Stimulated activated memory B cell treated with anti-CD40 and anti-IgM and Interleukin-4, amounts not matched to agents 10 μg/mL and 1 μg/mL and 100 μg/mL, for 72 hours (primary cell): ENCODE measurements around the gene APLP1.
A peak's percentile ranks its signal among the peaks of the same experiment; 100 is the strongest.
"Not testable (repeated sequence)": the region's sequence is repeated elsewhere in the genome, so short reads cannot be mapped to it uniquely, and the experiment has no call there.

Experiments used
- ATAC-seq: fragments of 150-1000 bp; cut with Tn5 transposase; 2 replicates; pipeline ENCODE4 v1.10.0; 2021
- H3K27ac Mint-ChIP-seq: one replicate; pipeline ENCODE4 v1.8.0; 2022; ENCODE audit warnings: mild to moderate bottlenecking, mixed read lengths
- H3K27me3 Mint-ChIP-seq: one replicate; pipeline ENCODE4 v1.8.0; 2022; ENCODE audit warnings: mixed read lengths
- H3K36me3 Mint-ChIP-seq: one replicate; pipeline ENCODE4 v1.8.0; 2022; ENCODE audit warnings: mixed read lengths
- H3K4me1 Mint-ChIP-seq: one replicate; pipeline ENCODE4 v1.8.0; 2022; ENCODE audit warnings: mixed read lengths
- H3K4me3 Mint-ChIP-seq: one replicate; pipeline ENCODE4 v1.8.0; 2022; ENCODE audit warnings: mild to moderate bottlenecking, moderate library complexity, mixed read lengths
- H3K9me3 Mint-ChIP-seq: one replicate; pipeline ENCODE4 v1.8.0; 2022; ENCODE audit warnings: mixed read lengths

The APLP1 gene

GRCh38 chr19:35862528-35862927 is 5.8 kb upstream of the APLP1 start:
- Mint-ChIP-seq H3K36me3 (no peaks in the 10 kb centered on the region), H3K27me3 (peaks cover 94% of the 10 kb centered on the region), H3K9me3 (no peaks in the 10 kb centered on the region), H3K4me1 (peaks cover 11% of the 10 kb centered on the region), H3K27ac (no peak overlapping the region), H3K4me3 (no peak overlapping the region)
- ATAC-seq = no peak

- H3K36me3 Mint-ChIP-seq = no peaks in the 10 kb centered on the region
- H3K27me3 Mint-ChIP-seq = peaks cover 95% of the 10 kb centered on the region
- no peak for ATAC-seq
- no peaks in the 10 kb centered on the region for H3K9me3 Mint-ChIP-seq
- H3K4me1 Mint-ChIP-seq = peaks cover 11% of the 10 kb centered on the region
- no peak overlapping the region for H3K4me3 Mint-ChIP-seq
- no peak overlapping the region for H3K27ac Mint-ChIP-seq
Observed at GRCh38 chr19:35863018-35863417, 5.4 kb upstream of the APLP1 start.

GRCh38 chr19:35868823-35869326 is 501 bp downstream of the APLP1 start:
- H3K36me3 Mint-ChIP-seq = peaks cover 7% of the 10 kb centered on the region
- H3K4me3 Mint-ChIP-seq = peak overlapping the region; percentile 50
- H3K27me3 Mint-ChIP-seq = peaks cover 87% of the 10 kb centered on the region
- ATAC-seq = no peak
- H3K27ac Mint-ChIP-seq = no peak overlapping the region
- H3K4me1 Mint-ChIP-seq = peaks cover 19% of the 10 kb centered on the region
- peaks cover 5% of the 10 kb centered on the region for H3K9me3 Mint-ChIP-seq

GRCh38 chr19:35869327-35870123 is 1.2 kb downstream of the APLP1 start:
- Mint-ChIP-seq H3K9me3 (peaks cover 5% of the 10 kb centered on the region), H3K36me3 (peaks cover 7% of the 10 kb centered on the region), H3K4me1 (peaks cover 19% of the 10 kb centered on the region), H3K27ac (no peak overlapping the region), H3K27me3 (peaks cover 87% of the 10 kb centered on the region), H3K4me3 (peak overlapping the region; percentile 67)
- peak; percentile 79 for ATAC-seq

- H3K36me3 Mint-ChIP-seq, H3K27ac Mint-ChIP-seq, H3K9me3 Mint-ChIP-seq, ATAC-seq: not testable (repeated sequence)
- H3K4me3 Mint-ChIP-seq = peak overlapping the region; percentile 67
- peaks cover 87% of the 10 kb centered on the region for H3K27me3 Mint-ChIP-seq
- H3K4me1 Mint-ChIP-seq = peaks cover 19% of the 10 kb centered on the region
Observed at GRCh38 chr19:35870124-35870736, 1.9 kb downstream of the APLP1 start.

DNA sequence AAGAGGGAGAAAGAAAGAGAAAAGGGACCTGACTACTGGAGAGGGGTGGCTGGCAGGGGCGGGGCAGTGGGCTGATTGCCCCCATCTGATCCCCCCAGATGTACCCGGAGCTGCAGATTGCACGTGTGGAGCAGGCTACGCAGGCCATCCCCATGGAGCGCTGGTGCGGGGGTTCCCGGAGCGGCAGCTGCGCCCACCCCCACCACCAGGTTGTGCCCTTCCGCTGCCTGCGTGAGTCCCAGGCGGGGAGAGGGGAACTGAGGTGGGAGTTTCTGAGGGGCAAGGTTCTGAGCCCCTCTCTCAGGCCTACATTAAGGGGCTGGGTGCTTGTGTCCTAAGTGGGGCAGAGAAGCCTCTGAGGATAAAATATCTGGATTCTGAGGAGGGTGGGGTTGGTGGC is 2.4 kb downstream of the APLP1 start:
- no peak for ATAC-seq
- Mint-ChIP-seq H3K27ac (no peak overlapping the region), H3K9me3 (peaks cover 5% of the 10 kb centered on the region), H3K4me3 (no peak overlapping the region), H3K27me3 (peaks cover 85% of the 10 kb centered on the region), H3K4me1 (peaks cover 19% of the 10 kb centered on the region), H3K36me3 (peaks cover 7% of the 10 kb centered on the region)

- peaks cover 19% of the 10 kb centered on the region for H3K4me1 Mint-ChIP-seq
- peaks cover 7% of the 10 kb centered on the region for H3K36me3 Mint-ChIP-seq
- ATAC-seq = no peak
- H3K27me3 Mint-ChIP-seq = peaks cover 85% of the 10 kb centered on the region
- H3K9me3 Mint-ChIP-seq = peaks cover 5% of the 10 kb centered on the region
- no peak overlapping the region for H3K27ac Mint-ChIP-seq
- H3K4me3 Mint-ChIP-seq = no peak overlapping the region
Observed at GRCh38 chr19:35871611-35872010, 3.2 kb downstream of the APLP1 start.

DNA sequence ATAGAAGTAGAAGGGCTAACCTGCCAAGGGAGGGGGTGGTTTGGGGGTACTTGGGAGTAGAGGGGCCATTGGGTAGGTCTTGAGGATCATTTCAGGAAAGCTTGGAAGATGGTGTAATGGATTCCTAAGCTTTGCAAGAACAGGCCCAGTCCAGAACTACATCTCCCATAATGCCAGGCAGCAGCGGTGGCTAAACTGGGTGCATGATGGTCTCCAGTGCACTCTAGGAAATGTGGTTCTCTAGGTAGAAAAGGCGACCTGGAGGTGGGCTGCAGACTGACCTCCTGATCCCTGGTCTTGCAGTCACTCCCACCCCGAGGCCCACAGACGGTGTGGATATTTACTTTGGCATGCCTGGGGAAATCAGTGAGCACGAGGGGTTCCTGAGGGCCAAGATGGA is 3.8 kb downstream of the APLP1 start:
- H3K36me3 Mint-ChIP-seq = peaks cover 7% of the 10 kb centered on the region
- H3K27ac Mint-ChIP-seq = no peak overlapping the region
- ATAC-seq = no peak
- H3K9me3 Mint-ChIP-seq = peaks cover 5% of the 10 kb centered on the region
- H3K4me1 Mint-ChIP-seq = peaks cover 19% of the 10 kb centered on the region
- no peak overlapping the region for H3K4me3 Mint-ChIP-seq
- peaks cover 83% of the 10 kb centered on the region for H3K27me3 Mint-ChIP-seq

GRCh38 chr19:35874392-35874930 is 6.1 kb downstream of the APLP1 start:
- Mint-ChIP-seq H3K27me3 (peaks cover 90% of the 10 kb centered on the region), H3K27ac (no peak overlapping the region), H3K4me1 (peaks cover 13% of the 10 kb centered on the region), H3K9me3 (peaks cover 5% of the 10 kb centered on the region), H3K4me3 (no peak overlapping the region), H3K36me3 (peaks cover 7% of the 10 kb centered on the region)
- no peak for ATAC-seq

- Mint-ChIP-seq H3K4me3 (no peak overlapping the region), H3K36me3 (no peaks in the 10 kb centered on the region), H3K9me3 (no peaks in the 10 kb centered on the region), H3K27me3 (peaks cover 60% of the 10 kb centered on the region), H3K27ac (no peak overlapping the region), H3K4me1 (peaks cover 24% of the 10 kb centered on the region)
- no peak for ATAC-seq
Observed at GRCh38 chr19:35879068-35879467, 10.7 kb downstream of the APLP1 start.

DNA sequence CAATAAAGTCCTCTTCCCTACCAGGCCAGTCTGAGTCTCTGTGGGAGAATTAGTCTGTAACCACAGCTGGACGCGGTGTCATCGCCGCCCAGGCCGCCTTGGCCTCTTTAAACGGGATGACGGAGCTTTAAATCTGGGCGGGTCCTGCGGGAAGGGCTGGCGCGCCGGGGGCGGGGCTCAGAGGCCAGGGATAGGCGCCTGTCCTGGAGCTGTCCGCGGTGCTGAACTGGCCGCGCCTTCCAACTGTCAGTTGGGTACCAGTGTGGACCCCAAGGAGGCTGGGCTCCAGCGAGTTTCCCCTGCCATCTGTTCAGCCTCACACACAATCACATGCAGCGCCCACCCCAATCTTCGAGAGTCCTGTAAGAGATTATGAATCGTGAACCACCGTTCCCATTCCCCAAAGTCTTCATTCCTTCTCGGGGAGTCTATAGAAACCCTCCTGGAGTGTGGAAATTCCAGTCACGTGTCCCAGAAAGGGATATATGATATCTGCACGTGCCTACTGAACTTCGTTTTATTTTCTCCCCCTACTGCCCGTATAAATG is 11.5 kb downstream of the APLP1 start:
- Mint-ChIP-seq H3K27ac (no peak overlapping the region), H3K27me3 (peaks cover 52% of the 10 kb centered on the region), H3K36me3 (no peaks in the 10 kb centered on the region), H3K9me3 (no peaks in the 10 kb centered on the region), H3K4me3 (no peak overlapping the region), H3K4me1 (peaks cover 30% of the 10 kb centered on the region)
- ATAC-seq = peak; percentile 59

GRCh38 chr19:35882114-35882832 is 13.9 kb downstream of the APLP1 start:
- Mint-ChIP-seq H3K4me1 (peaks cover 30% of the 10 kb centered on the region), H3K27ac (peak overlapping the region; percentile 53), H3K36me3 (peaks cover 9% of the 10 kb centered on the region), H3K4me3 (no peak overlapping the region), H3K9me3 (no peaks in the 10 kb centered on the region), H3K27me3 (peaks cover 32% of the 10 kb centered on the region)
- ATAC-seq = peak; percentile 49

DNA sequence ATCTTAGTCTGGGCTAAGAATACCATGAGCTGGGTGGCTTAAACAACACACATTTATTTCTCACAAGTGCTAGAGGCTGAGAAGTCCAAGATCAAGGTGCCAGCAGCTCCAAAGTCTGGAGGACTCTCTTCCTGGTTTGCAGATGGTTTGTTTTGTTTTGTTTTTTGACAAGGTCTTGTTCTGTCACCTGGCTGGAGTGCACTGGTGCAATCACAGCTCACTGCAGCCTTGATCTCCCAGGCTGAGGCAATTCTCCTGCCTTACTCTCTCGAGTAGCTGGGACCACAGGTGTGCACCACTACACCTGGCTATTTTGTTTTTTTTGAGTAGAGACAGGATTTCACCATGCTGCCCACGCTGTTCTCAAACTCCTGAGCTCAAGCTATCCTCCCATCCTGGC is 15.5 kb downstream of the APLP1 start:
- peaks cover 42% of the 10 kb centered on the region for H3K4me1 Mint-ChIP-seq
- peak overlapping the region; percentile 35 for H3K27ac Mint-ChIP-seq
- H3K9me3 Mint-ChIP-seq = peaks cover 3% of the 10 kb centered on the region
- peak overlapping the region; percentile 26 for H3K4me3 Mint-ChIP-seq
- ATAC-seq = peak; percentile 50
- H3K36me3 Mint-ChIP-seq = peaks cover 25% of the 10 kb centered on the region
- peaks cover 16% of the 10 kb centered on the region for H3K27me3 Mint-ChIP-seq

DNA sequence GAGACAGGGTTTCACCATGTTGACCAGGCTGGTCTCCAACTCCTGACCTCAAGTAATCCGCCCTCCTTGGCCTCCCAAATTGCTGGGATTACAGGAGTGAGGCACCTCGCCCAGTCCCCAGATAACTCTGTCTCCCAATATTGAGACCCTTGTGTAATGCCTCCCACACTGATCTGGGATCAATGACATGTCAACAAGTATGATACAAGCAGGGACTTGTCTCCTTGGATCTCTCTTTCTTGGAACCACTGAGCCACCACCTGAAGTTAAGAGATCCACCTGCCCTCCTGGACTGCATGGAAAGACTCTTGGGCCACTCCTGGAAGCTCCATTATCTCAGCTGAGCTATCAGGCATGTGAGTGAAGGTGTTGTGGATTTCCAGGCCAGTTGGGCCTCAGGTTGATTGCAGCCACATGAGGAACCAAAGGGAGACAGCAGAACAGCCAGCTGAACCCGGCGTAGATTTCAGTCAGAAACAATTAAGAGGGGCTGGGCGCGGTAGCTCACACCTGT is 16.9 kb downstream of the APLP1 start:
- peaks cover 2% of the 10 kb centered on the region for H3K27me3 Mint-ChIP-seq
- peaks cover 6% of the 10 kb centered on the region for H3K9me3 Mint-ChIP-seq
- H3K4me1 Mint-ChIP-seq = peaks cover 41% of the 10 kb centered on the region
- no peak overlapping the region for H3K4me3 Mint-ChIP-seq
- H3K27ac Mint-ChIP-seq = no peak overlapping the region
- peaks cover 39% of the 10 kb centered on the region for H3K36me3 Mint-ChIP-seq
- ATAC-seq = peak; percentile 3

DNA sequence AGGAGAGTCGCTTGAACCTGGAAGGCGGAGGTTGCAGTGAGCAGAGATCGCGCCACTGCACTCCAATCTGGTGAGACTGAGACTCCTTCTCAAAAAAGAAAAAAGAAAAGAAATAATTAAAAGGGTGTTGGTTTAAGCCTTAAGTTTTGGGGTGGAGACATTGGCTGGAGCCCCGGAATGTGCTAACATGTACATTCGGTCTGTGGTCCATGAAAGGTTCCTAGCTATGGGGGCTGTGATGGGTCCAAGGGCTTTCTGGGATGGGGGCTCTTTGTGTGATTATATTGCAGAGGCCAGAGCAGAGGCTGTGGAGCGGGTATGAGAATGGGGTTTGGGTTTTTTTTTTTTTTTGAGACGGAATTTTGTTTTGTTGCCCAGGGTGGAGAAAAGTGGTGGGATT is 17.5 kb downstream of the APLP1 start:
- peaks cover 43% of the 10 kb centered on the region for H3K4me1 Mint-ChIP-seq
- no peak overlapping the region for H3K27ac Mint-ChIP-seq
- peaks cover 46% of the 10 kb centered on the region for H3K36me3 Mint-ChIP-seq
- ATAC-seq = no peak
- H3K9me3 Mint-ChIP-seq = peaks cover 6% of the 10 kb centered on the region
- H3K27me3 Mint-ChIP-seq = no peaks in the 10 kb centered on the region
- no peak overlapping the region for H3K4me3 Mint-ChIP-seq
